IMR-90 (cell line): ENCODE measurements around the gene ACACA. TPM values are rescaled to one million over a fixed set of nuclear protein-coding genes. Genes with fewer than 3 reads are reported as not detected.

Experiments used
- ATAC-seq: fragments of 200-7000 bp; cut with Tn5 transposase; 2 replicates; pipeline ENCODE4 v1.9.1; 2020; ENCODE audit warnings: low read depth, mild to moderate bottlenecking, moderate library complexity
- BruUV-seq: library from RNA; stranded (reverse); fragments of 400-500 nt; replicated peaks from 2 replicates; lab custom pipeline; 2021; lab: Mats Ljungman, UMichigan
- CTCF ChIA-PET: fragments of 300-600 bp; formaldehyde crosslinking; extraction: SDS; loops from one replicate; lab custom pipeline; 2021; ENCODE audit warnings: antibody characterized with exemption; lab: Yijun Ruan, JAX
- POLR2A ChIA-PET: fragments of 300-600 bp; sonication (Branson Sonifier 250); formaldehyde crosslinking; loops from one replicate; lab custom pipeline; 2022; ENCODE audit warnings: antibody characterized with exemption; ENCODE audit not compliant: unreplicated experiment; lab: Charles Lee
- DNase-seq: peaks from one replicate; pipeline ENCODE4 v3.0.0; 2013
- H2AFZ ChIP-seq: replicated peaks from 2 replicates; pipeline ENCODE3; 2013; ENCODE audit warnings: low read length, mild to moderate bottlenecking; ENCODE audit not compliant: poor library complexity
- H2AK5ac ChIP-seq: 2 replicates; pipeline ENCODE4 v1.6.1; 2013; ENCODE audit warnings: low read depth, low read length, inconsistent platforms
- H2AK9ac ChIP-seq: replicated peaks from 2 replicates; pipeline ENCODE3; 2013; ENCODE audit warnings: mild to moderate bottlenecking, low read depth, low read length, moderate library complexity; ENCODE audit not compliant: poor library complexity
- H2BK120ac ChIP-seq: 2 replicates; pipeline ENCODE4 v1.6.1; 2013; ENCODE audit warnings: low read depth, low read length, inconsistent platforms
- H2BK15ac ChIP-seq: 3 replicates; pipeline ENCODE4 v1.6.1; 2013; ENCODE audit warnings: low read depth, low read length, inconsistent platforms
- H2BK20ac ChIP-seq: 2 replicates; pipeline ENCODE4 v1.6.1; 2013; ENCODE audit warnings: low read depth, mild to moderate bottlenecking, inconsistent platforms, low read length, moderate library complexity
- H2BK5ac ChIP-seq: 2 replicates; pipeline ENCODE4 v1.6.1; 2013; ENCODE audit warnings: mild to moderate bottlenecking, low read depth, low read length, inconsistent platforms; ENCODE audit not compliant: poor library complexity, severe bottlenecking
- H3K14ac ChIP-seq: replicated peaks from 2 replicates; pipeline ENCODE4 v1.6.1; 2013; ENCODE audit warnings: low read depth, low read length, inconsistent platforms
- H3K18ac ChIP-seq: 2 replicates; pipeline ENCODE4 v1.6.1; 2013; ENCODE audit warnings: low read depth, low read length, control low read depth
- H3K23ac ChIP-seq: 2 replicates; pipeline ENCODE4 v1.6.1; 2013; ENCODE audit warnings: low read depth, low read length, inconsistent platforms
- H3K27ac ChIP-seq: 2 replicates; pipeline ENCODE4 v1.5.1; 2013; ENCODE audit warnings: mild to moderate bottlenecking, control low read depth, low read length; ENCODE audit not compliant: insufficient read depth
- H3K27me3 ChIP-seq: 2 replicates; pipeline ENCODE4 v1.6.1; 2013; ENCODE audit warnings: low read length; ENCODE audit not compliant: control insufficient read depth, insufficient read depth
- H3K36me3 ChIP-seq: 2 replicates; pipeline ENCODE4 v1.6.1; 2013; ENCODE audit warnings: low read length, mixed read lengths; ENCODE audit not compliant: control insufficient read depth, insufficient read depth
- H3K4ac ChIP-seq: 2 replicates; pipeline ENCODE4 v1.6.1; 2013; ENCODE audit warnings: low read depth, low read length, inconsistent platforms
- H3K4me1 ChIP-seq: 2 replicates; pipeline ENCODE4 v1.6.1; 2013; ENCODE audit warnings: low read length, mixed read lengths; ENCODE audit not compliant: control insufficient read depth, insufficient read depth
- H3K4me2 ChIP-seq: 2 replicates; pipeline ENCODE4 v1.6.1; 2013; ENCODE audit warnings: low read depth, mild to moderate bottlenecking, control low read depth, low read length, moderate library complexity
- H3K4me3 ChIP-seq: 2 replicates; pipeline ENCODE4 v1.5.1; 2013; ENCODE audit warnings: low read depth, mild to moderate bottlenecking, control low read depth, low read length, moderate library complexity; ENCODE audit not compliant: insufficient read depth
- H3K56ac ChIP-seq: 2 replicates; pipeline ENCODE4 v1.6.1; 2013; ENCODE audit warnings: low read length, inconsistent platforms; ENCODE audit not compliant: insufficient read depth; ENCODE audit errors: extremely low read depth
- H3K79me1 ChIP-seq, 2 experiments: 2 replicates each; pipeline ENCODE4 v1.6.1; 2013; ENCODE audit warnings: low read length in 2 of 2, inconsistent platforms in 1 of 2, low read depth in 1 of 2
- H3K9ac ChIP-seq: 2 replicates; pipeline ENCODE4 v1.6.1; 2013; ENCODE audit warnings: low read depth, low read length, control low read depth
- H3K9me1 ChIP-seq: 2 replicates; pipeline ENCODE4 v1.6.1; 2013; ENCODE audit warnings: low read length, inconsistent platforms; ENCODE audit not compliant: insufficient read depth
- H3K9me3 ChIP-seq: 2 replicates; pipeline ENCODE4 v1.6.1; 2013; ENCODE audit warnings: low read length; ENCODE audit not compliant: control insufficient read depth, insufficient read depth
- H4K20me1 ChIP-seq: 2 replicates; pipeline ENCODE4 v1.6.1; 2013; ENCODE audit warnings: low read length, inconsistent platforms; ENCODE audit not compliant: insufficient read depth
- H4K5ac ChIP-seq: 2 replicates; pipeline ENCODE4 v1.6.1; 2013; ENCODE audit warnings: mild to moderate bottlenecking, low read depth, low read length, control low read depth
- H4K8ac ChIP-seq, 2 experiments: 2 replicates each; pipeline ENCODE4 v1.6.1; 2013; ENCODE audit warnings: low read depth in 2 of 2, low read length in 2 of 2, control low read depth in 1 of 2, inconsistent platforms in 1 of 2
- H4K91ac ChIP-seq: 2 replicates; pipeline ENCODE4 v1.6.1; 2013; ENCODE audit warnings: low read depth, low read length, inconsistent platforms; ENCODE audit not compliant: insufficient read depth
- BHLHE40 ChIP-seq: fragments of 150-350 bp; IDR thresholded peaks from 2 replicates; pipeline ENCODE4 v1.6.1; 2016; ENCODE audit warnings: mild to moderate bottlenecking, low read depth, low read length
- CEBPB ChIP-seq: IDR thresholded peaks from 2 replicates; pipeline ENCODE4 v1.6.1; 2012; ENCODE audit warnings: low read depth, low read length, improper control_type of control experiment
- CHD1 ChIP-seq: IDR thresholded peaks from 2 replicates; pipeline ENCODE4 v1.6.1; 2012; ENCODE audit warnings: low read depth, low read length, improper control_type of control experiment
- FOS ChIP-seq: fragments of 150-350 bp; IDR thresholded peaks from 2 replicates; pipeline ENCODE4 v1.6.1; 2016; ENCODE audit warnings: low read depth, low read length
- MAFK ChIP-seq: IDR thresholded peaks from 2 replicates; pipeline ENCODE4 v1.6.1; 2012; ENCODE audit warnings: low read depth, low read length, improper control_type of control experiment
- MAZ ChIP-seq: IDR thresholded peaks from 2 replicates; pipeline ENCODE4 v1.6.1; 2012; ENCODE audit warnings: low read depth, mild to moderate bottlenecking, low read length, improper control_type of control experiment, moderate library complexity, borderline replicate concordance
- MXI1 ChIP-seq: IDR thresholded peaks from 2 replicates; pipeline ENCODE4 v1.6.1; 2012; ENCODE audit warnings: low read depth, mild to moderate bottlenecking, low read length, moderate library complexity, borderline replicate concordance
- NFE2L2 ChIP-seq: fragments of 150-350 bp; IDR thresholded peaks from 2 replicates; pipeline ENCODE4 v1.6.1; 2016; ENCODE audit warnings: low read depth, mild to moderate bottlenecking, low read length
- POLR2A ChIP-seq: IDR thresholded peaks from 2 replicates; pipeline ENCODE4 v1.6.1; 2012; ENCODE audit warnings: mild to moderate bottlenecking, low read depth, low read length
- RAD21 ChIP-seq: IDR thresholded peaks from 2 replicates; pipeline ENCODE4 v1.6.1; 2012; ENCODE audit warnings: low read length, improper control_type of control experiment
- RCOR1 ChIP-seq: IDR thresholded peaks from 2 replicates; pipeline ENCODE4 v1.6.1; 2012; ENCODE audit warnings: mild to moderate bottlenecking, low read length, improper control_type of control experiment; ENCODE audit not compliant: insufficient replicate concordance
- RFX5 ChIP-seq: IDR thresholded peaks from 2 replicates; pipeline ENCODE4 v1.8.0; 2012; ENCODE audit warnings: low read depth, mild to moderate bottlenecking, low read length, moderate library complexity
- SMC3 ChIP-seq: fragments of 150-350 bp; IDR thresholded peaks from 2 replicates; pipeline ENCODE4 v1.6.1; 2016; ENCODE audit warnings: low read depth, mild to moderate bottlenecking, antibody characterized with exemption, low read length, moderate library complexity
- WGBS, 2 experiments: methylation state at CpG; one replicate each; pipeline versions ENCODE4 v1.1.5 to v1.1.7; 2013; ENCODE audit warnings: missing lambda C conversion rate in 2 of 2; ENCODE audit not compliant: insufficient read length in 1 of 2; ENCODE audit errors: extremely low coverage in 2 of 2; 5-methylcytosine and 5-hydroxymethylcytosine counted together
- dilution Hi-C: fragments of 300-500 bp; cut with HindIII; formaldehyde crosslinking; loops from one replicate; pipeline ENCODE4 v1.14.3; 2018; ENCODE audit warnings: low sequenced_read_pairs; ENCODE audit not compliant: unreplicated experiment
- in situ Hi-C: fragments of 300-500 bp; cut with MboI; formaldehyde crosslinking; loops from 3 replicates; pipeline ENCODE4 v1.14.3; 2019; ENCODE audit warnings: low sequenced_read_pairs, inconsistent platforms, mixed read lengths
- intact Hi-C: fragments of 100-400 bp; cut with micrococcal nuclease; formaldehyde crosslinking; loops from 2 replicates; pipeline ENCODE4 v1.10.0; 2022
- polyA plus RNA-seq, 3 experiments: library from polyadenylated mRNA; depleted of rRNA; stranded (reverse); fragments of >200 nt; gene quantifications; 2 replicates each; pipeline ENCODE4 v1.2.3, GENCODE V29; 2012; ENCODE audit warnings: low replicate concordance in 1 of 3
- total RNA-seq: library from RNA; depleted of rRNA; stranded (reverse); fragments of >200 nt; gene quantifications from 2 replicates; pipeline ENCODE4 v1.2.3, GENCODE V29; 2012
- TF ChIP-seq, protein P1 (sequence below): fragments of 150-350 bp; IDR thresholded peaks from 2 replicates; pipeline ENCODE4 v1.6.1; 2017; ENCODE audit warnings: mild to moderate bottlenecking, antibody characterized with exemption, low read length, low read depth
- TF ChIP-seq, protein P2 (sequence below): conservative IDR thresholded peaks from 2 replicates; pipeline ENCODE4 v1.5.1; 2012; ENCODE audit warnings: mild to moderate bottlenecking, low read depth, low read length, improper control_type of control experiment
- TF ChIP-seq, protein P3 (sequence below): fragments of 150-350 bp; IDR thresholded peaks from 2 replicates; pipeline ENCODE4 v1.6.1; 2016; ENCODE audit warnings: low read depth, mild to moderate bottlenecking, low read length, moderate library complexity, borderline replicate concordance

The ACACA gene
- total and polyA plus RNA-seq, 2 of the 4 experiments (the other 2 are of a cell fraction), result 21.3 to 39.1 TPM

- no peak overlapping the region for H3K27ac ChIP-seq
- no peak overlapping the region for H3K4me3 ChIP-seq
- TF ChIP-seq MAFK, result no peak
- TF ChIP-seq RCOR1, result no peak
- no peak for TF ChIP-seq CHD1
- TF ChIP-seq POLR2A, result no peak
- no peak for TF ChIP-seq NFE2L2
- TF ChIP-seq, protein P1, sequence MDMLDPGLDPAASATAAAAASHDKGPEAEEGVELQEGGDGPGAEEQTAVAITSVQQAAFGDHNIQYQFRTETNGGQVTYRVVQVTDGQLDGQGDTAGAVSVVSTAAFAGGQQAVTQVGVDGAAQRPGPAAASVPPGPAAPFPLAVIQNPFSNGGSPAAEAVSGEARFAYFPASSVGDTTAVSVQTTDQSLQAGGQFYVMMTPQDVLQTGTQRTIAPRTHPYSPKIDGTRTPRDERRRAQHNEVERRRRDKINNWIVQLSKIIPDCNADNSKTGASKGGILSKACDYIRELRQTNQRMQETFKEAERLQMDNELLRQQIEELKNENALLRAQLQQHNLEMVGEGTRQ, result no peak
- no peak for TF ChIP-seq FOS
- TF ChIP-seq MXI1, result no peak
- TF ChIP-seq RFX5, result no peak
- no peak for TF ChIP-seq CEBPB
- no peak for TF ChIP-seq SMC3
- TF ChIP-seq, protein P2, sequence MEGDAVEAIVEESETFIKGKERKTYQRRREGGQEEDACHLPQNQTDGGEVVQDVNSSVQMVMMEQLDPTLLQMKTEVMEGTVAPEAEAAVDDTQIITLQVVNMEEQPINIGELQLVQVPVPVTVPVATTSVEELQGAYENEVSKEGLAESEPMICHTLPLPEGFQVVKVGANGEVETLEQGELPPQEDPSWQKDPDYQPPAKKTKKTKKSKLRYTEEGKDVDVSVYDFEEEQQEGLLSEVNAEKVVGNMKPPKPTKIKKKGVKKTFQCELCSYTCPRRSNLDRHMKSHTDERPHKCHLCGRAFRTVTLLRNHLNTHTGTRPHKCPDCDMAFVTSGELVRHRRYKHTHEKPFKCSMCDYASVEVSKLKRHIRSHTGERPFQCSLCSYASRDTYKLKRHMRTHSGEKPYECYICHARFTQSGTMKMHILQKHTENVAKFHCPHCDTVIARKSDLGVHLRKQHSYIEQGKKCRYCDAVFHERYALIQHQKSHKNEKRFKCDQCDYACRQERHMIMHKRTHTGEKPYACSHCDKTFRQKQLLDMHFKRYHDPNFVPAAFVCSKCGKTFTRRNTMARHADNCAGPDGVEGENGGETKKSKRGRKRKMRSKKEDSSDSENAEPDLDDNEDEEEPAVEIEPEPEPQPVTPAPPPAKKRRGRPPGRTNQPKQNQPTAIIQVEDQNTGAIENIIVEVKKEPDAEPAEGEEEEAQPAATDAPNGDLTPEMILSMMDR, result no peak
- TF ChIP-seq, protein P3, sequence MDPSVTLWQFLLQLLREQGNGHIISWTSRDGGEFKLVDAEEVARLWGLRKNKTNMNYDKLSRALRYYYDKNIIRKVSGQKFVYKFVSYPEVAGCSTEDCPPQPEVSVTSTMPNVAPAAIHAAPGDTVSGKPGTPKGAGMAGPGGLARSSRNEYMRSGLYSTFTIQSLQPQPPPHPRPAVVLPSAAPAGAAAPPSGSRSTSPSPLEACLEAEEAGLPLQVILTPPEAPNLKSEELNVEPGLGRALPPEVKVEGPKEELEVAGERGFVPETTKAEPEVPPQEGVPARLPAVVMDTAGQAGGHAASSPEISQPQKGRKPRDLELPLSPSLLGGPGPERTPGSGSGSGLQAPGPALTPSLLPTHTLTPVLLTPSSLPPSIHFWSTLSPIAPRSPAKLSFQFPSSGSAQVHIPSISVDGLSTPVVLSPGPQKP, result no peak
- TF ChIP-seq MAZ, result no peak
- TF ChIP-seq RAD21, result no peak
- TF ChIP-seq BHLHE40, result no peak
- POLR2A ChIA-PET, result no interaction called here
- H3K4me1 ChIP-seq, result no peaks in the 10 kb centered on the region; the same call in 1 of the 2 replicates
- H3K9me3 ChIP-seq, result no peaks in the 10 kb centered on the region
- no CpG with 5 or more reads among the region's 2 CpGs for WGBS, 2 experiments
- H3K79me1 ChIP-seq, result peaks cover 12 to 42% of the 10 kb centered on the region in 2 experiments
- BruUV-seq, result no TSS peak
- in situ Hi-C loops, result no loop called here
- H2AK9ac ChIP-seq, result no peak overlapping the region
- no peak overlapping the region for H4K5ac ChIP-seq
- H2BK5ac ChIP-seq, result no peak overlapping the region
- no peak overlapping the region for H2AK5ac ChIP-seq
- no peak for ATAC-seq
- no peak overlapping the region for H3K4me2 ChIP-seq
- DNase-seq, result no peak
- no peak overlapping the region for H3K9ac ChIP-seq
- dilution Hi-C loops, result no loop called here
- H4K8ac ChIP-seq, result no peak overlapping the region
- H3K4ac ChIP-seq, result no peak overlapping the region
- H3K14ac ChIP-seq, result no peak overlapping the region
- H2BK20ac ChIP-seq, result no peak overlapping the region
- no peak overlapping the region for H2AFZ ChIP-seq
- no peaks in the 10 kb centered on the region for H4K20me1 ChIP-seq
- H4K91ac ChIP-seq, result no peak overlapping the region
- H3K56ac ChIP-seq, result no peak overlapping the region
- peaks cover 18% of the 10 kb centered on the region for H3K36me3 ChIP-seq
- no peaks in the 10 kb centered on the region for H3K9me1 ChIP-seq
- no peak overlapping the region for H3K18ac ChIP-seq
- CTCF ChIA-PET, result interaction anchor here (0.5 kb wide), 1 partner anchor 80 kb away, joined by 3 read pairs; no protein-coding TSS in a partner anchor
- H3K23ac ChIP-seq, result no peak overlapping the region
- H2BK15ac ChIP-seq, result no peak overlapping the region
- no peak overlapping the region for H2BK120ac ChIP-seq
- H3K27me3 ChIP-seq, result no peaks in the 10 kb centered on the region
- intact Hi-C loops, result no loop called here
Measured at GRCh38 chr17:37432671-37433070, 26.0 kb upstream of the ACACA start.
